Activated T-helper 17 cell treated with anti-CD3 and anti-CD28 coated beads, Interleukin-2, amount 50 U/mL, for 72 hours (primary cell): ENCODE results near the gene LILRB5. TPM values are rescaled to one million over a fixed set of nuclear protein-coding genes. Genes with fewer than 3 reads are reported as not detected.

ENCODE experiments used
- ATAC-seq: fragments of 150-1000 bp; cut with Tn5 transposase; replicated peaks from 2 replicates; pipeline ENCODE4 v1.10.0; 2021; ENCODE audit warnings: mild to moderate bottlenecking, moderate library complexity
- H3K27ac Mint-ChIP-seq: one replicate; pipeline ENCODE4 v1.8.0; 2022; ENCODE audit warnings: mixed read lengths
- H3K27me3 Mint-ChIP-seq: one replicate; pipeline ENCODE4 v1.8.0; 2022; ENCODE audit warnings: mixed read lengths
- H3K36me3 Mint-ChIP-seq: one replicate; pipeline ENCODE4 v1.8.0; 2022; ENCODE audit warnings: low read depth, mild to moderate bottlenecking, mixed read lengths
- H3K4me1 Mint-ChIP-seq: one replicate; pipeline ENCODE4 v1.8.0; 2022; ENCODE audit warnings: mixed read lengths
- H3K4me3 Mint-ChIP-seq: one replicate; pipeline ENCODE4 v1.8.0; 2022; ENCODE audit warnings: mild to moderate bottlenecking, mixed read lengths
- H3K9me3 Mint-ChIP-seq: one replicate; pipeline ENCODE4 v1.8.0; 2022; ENCODE audit warnings: mixed read lengths
- total RNA-seq, 2 donors: library from RNA; stranded (reverse); gene quantifications; one replicate each; pipeline ENCODE4 v1.2.3, GENCODE V29; 2022

The LILRB5 gene
- total RNA-seq, 2 donors from 2014 or later: not detected

DNA sequence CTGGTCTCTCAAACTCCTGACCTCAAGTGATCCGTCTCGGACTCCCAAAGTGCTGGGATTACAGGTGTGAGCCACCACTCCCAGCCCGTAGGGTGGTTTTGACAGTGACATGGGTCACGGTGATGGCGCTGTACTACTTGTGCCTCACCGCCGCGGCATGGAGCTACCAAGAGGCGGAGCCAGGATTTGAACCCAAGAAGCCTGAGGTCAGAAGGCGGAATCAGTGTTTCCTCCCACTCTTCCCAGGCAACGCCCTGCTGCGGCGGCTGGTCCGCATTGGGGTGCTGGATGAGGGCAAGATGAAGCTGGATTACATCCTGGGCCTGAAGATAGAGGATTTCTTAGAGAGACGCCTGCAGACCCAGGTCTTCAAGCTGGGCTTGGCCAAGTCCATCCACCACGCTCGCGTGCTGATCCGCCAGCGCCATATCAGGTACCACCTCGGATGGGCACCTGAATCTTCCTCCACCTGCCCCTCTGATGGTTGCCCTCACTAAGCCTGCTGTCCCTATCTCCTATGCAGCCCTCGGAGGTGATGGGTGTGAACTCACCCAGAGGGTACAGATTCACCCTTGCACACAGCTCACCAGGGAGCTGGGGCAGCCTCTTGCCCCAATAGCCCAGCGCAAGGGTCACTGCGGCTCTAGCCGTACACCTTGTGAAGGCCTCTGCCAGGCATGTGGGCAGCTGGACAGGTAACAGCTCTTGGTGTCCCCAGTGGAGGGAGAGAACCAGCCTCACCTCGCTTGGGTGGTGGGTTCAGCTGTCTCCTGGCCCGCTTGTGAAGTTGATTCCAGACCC, 50.8 kb downstream of the LILRB5 start:
- Mint-ChIP-seq H3K27me3 (no peaks in the 10 kb centered on the region), H3K9me3 (no peaks in the 10 kb centered on the region), H3K36me3 (peaks cover 94% of the 10 kb centered on the region), H3K4me1 (peaks cover 51% of the 10 kb centered on the region), H3K4me3 (peak overlapping the region; percentile 91), H3K27ac (no peak overlapping the region)
- ATAC-seq: no peak

DNA sequence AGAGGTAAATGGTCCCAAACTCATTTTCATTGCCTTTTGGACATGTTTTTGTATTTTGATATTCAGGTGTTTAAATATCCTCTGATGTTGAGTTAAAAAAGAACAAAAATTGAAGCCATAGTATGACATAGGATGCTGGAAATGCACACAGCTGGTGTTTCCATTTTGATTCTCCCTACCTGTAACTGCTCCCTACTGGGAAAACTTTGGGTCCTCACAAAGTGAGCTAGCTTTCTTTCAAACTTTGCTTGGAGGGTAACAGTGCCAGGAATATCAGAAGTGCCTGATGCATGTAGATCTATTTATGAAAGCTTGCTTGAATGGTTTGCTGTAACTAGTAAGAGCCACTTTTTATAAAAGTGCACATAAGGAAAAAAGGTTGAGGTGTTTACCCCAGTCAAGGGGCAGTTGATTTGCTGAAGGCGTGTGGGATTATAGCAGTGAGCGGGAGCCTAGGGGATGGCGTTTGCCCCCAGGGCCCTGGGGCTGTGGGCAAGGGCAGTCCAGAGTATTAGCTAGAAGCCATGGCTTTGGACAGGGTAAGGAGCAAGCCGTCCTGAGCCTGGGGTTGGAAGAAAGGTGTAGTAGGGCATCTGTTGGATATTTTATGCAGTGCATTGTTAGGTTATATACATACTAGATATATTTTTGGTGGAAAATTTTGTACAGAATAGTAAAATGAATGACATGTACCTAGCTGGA, 52.2 kb downstream of the LILRB5 start:
- H3K27me3 Mint-ChIP-seq: no peaks in the 10 kb centered on the region
- H3K9me3 Mint-ChIP-seq: no peaks in the 10 kb centered on the region
- no peak for ATAC-seq
- H3K4me1 Mint-ChIP-seq: peaks cover 41% of the 10 kb centered on the region
- H3K27ac Mint-ChIP-seq: peak overlapping the region; percentile 51
- H3K36me3 Mint-ChIP-seq: peaks cover 90% of the 10 kb centered on the region
- peak overlapping the region; percentile 91 for H3K4me3 Mint-ChIP-seq

DNA sequence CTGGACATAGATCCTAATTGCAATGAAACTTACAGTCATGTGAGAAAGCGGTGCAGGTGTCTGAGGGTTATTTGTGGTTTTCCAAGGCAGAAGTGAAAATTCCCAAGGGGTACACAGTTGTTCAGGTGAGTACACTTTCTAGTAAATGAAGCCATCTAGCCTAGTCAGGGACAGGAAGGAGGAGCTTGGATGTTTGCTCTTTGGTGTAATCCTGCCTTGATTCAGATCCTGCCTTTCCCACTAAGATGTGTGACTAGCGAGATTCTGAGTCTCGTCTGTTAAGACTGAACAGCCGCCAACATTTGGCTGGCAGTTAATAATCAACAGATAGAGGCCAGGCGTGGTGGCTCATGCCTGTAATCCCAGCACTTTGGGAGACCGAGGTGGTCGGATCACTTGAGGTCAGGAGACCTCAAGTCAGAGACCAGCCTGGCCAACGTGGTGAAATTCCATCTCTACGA, 53.9 kb downstream of the LILRB5 start:
- peak overlapping the region; percentile 99 for H3K27ac Mint-ChIP-seq
- no peaks in the 10 kb centered on the region for H3K9me3 Mint-ChIP-seq
- peaks cover 33% of the 10 kb centered on the region for H3K4me1 Mint-ChIP-seq
- H3K4me3 Mint-ChIP-seq: peak overlapping the region; percentile 91
- H3K27me3 Mint-ChIP-seq: no peaks in the 10 kb centered on the region
- peaks cover 78% of the 10 kb centered on the region for H3K36me3 Mint-ChIP-seq
- ATAC-seq: no peak

DNA sequence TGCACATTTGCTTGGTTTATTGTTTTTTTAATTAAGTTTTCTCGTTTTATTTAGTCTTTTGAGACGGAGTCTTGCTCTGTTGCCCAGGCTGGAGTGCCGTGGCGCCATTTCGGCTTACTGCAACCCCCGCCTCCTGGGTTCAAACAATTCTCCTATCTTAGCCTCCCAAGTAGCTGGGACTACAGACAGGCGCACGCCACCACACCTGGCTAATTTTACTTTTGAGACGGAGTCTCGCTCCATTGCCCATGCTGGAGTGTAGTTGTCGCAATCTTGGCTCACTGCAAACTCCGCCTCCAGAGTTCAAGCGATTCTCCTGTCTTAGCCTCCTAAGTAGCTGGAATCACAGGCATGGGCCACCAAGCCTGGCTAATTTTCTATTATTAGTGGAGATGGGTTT, 55.1 kb downstream of the LILRB5 start:
- H3K4me1 Mint-ChIP-seq: peaks cover 22% of the 10 kb centered on the region
- H3K36me3 Mint-ChIP-seq: peaks cover 70% of the 10 kb centered on the region
- peak overlapping the region; percentile 91 for H3K4me3 Mint-ChIP-seq
- no peak for ATAC-seq
- H3K27me3 Mint-ChIP-seq: no peaks in the 10 kb centered on the region
- H3K9me3 Mint-ChIP-seq: no peaks in the 10 kb centered on the region
- peak overlapping the region; percentile 99 for H3K27ac Mint-ChIP-seq

DNA sequence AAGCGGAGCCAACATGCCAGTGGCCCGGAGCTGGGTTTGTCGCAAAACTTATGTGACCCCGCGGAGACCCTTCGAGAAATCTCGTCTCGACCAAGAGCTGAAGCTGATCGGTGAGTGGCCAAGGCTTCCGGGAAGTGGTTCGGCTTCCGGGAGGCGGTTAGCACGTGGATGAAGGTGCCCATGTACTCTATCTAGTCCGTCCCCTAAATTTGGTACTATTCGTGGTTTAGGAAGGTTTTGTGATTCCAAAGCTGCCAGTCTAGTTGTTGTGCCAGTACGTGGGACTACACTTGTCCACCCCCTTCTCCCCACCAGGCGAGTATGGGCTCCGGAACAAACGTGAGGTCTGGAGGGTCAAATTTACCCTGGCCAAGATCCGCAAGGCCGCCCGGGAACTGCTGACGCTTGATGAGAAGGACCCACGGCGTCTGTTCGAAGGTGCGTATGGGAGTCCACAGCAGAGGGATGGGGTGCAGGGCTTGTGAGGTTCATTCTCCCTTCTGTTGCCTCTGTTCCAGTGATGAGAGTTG, 55.8 kb downstream of the LILRB5 start:
- ATAC-seq: no peak
- Mint-ChIP-seq H3K27me3 (no peaks in the 10 kb centered on the region), H3K4me1 (peaks cover 22% of the 10 kb centered on the region), H3K36me3 (peaks cover 64% of the 10 kb centered on the region), H3K27ac (peak overlapping the region; percentile 99), H3K9me3 (no peaks in the 10 kb centered on the region), H3K4me3 (peak overlapping the region; percentile 91)

Other genes starting within 250 kb of the LILRB5 start
- not detected for gene VSTM1, start 193.4 kb downstream of the LILRB5 start, total RNA-seq
- gene TARM1, start 175.9 kb downstream of the LILRB5 start, total RNA-seq: not detected
- under 1 TPM in 1 of 2 donors, not detected in 1; 0.58 TPM for gene OSCAR, start 156.5 kb downstream of the LILRB5 start, total RNA-seq
- gene NDUFA3, start 154.4 kb downstream of the LILRB5 start, total RNA-seq: 10 to 100 TPM; 39.4 to 70.1 TPM
- gene TFPT, start 141.6 kb downstream of the LILRB5 start, total RNA-seq: 10 to 100 TPM; 31.4 to 47.3 TPM
- 10 to 100 TPM; 56.4 to 99.2 TPM for gene PRPF31, start 141.5 kb downstream of the LILRB5 start, total RNA-seq
- gene CNOT3, start 119.5 kb downstream of the LILRB5 start, total RNA-seq: 10 to 100 TPM; 51.4 to 61.4 TPM
- 1 to 10 TPM; 2.8 to 3.8 TPM for gene LENG1, start 97.6 kb downstream of the LILRB5 start, total RNA-seq
- gene TMC4, start 84.1 kb downstream of the LILRB5 start, total RNA-seq: 1 to 10 TPM; 1.0 to 1.1 TPM
- gene MBOAT7, start 67.7 kb downstream of the LILRB5 start, total RNA-seq: 10 to 100 TPM; 58.6 to 65.9 TPM
- 10 to 100 TPM; 14.3 to 16.7 TPM for gene TSEN34, start 66.0 kb downstream of the LILRB5 start, total RNA-seq
- gene RPS9, start 56.4 kb downstream of the LILRB5 start, total RNA-seq: 1,000 to 10,000 TPM; 1,453 to 1,547 TPM
- 1 to 10 TPM in 1 of 2 donors, under 1 TPM in 1; 0.85 to 1.8 TPM for gene LILRB3, start 34.3 kb downstream of the LILRB5 start, total RNA-seq
- gene LILRA6, start 14.5 kb downstream of the LILRB5 start, total RNA-seq: under 1 TPM; 0.19 to 0.39 TPM
- not detected for gene LILRB2, start 23.8 kb upstream of the LILRB5 start, total RNA-seq
- not detected for gene LILRA5, start 55.9 kb upstream of the LILRB5 start, total RNA-seq
- not detected for gene LILRA4, start 81.9 kb upstream of the LILRB5 start, total RNA-seq
- gene LAIR1, start 107.7 kb upstream of the LILRB5 start, total RNA-seq: 10 to 100 TPM in 1 of 2 donors, 1 to 10 TPM in 1; 2.2 to 15.6 TPM
- under 1 TPM in 1 of 2 donors, not detected in 1; 0.40 TPM for gene TTYH1, start 158.2 kb upstream of the LILRB5 start, total RNA-seq
- gene LENG8, start 191.9 kb upstream of the LILRB5 start, total RNA-seq: 100 to 1,000 TPM; 153 to 200 TPM
- gene LENG9, start 206.5 kb upstream of the LILRB5 start, total RNA-seq: 1 to 10 TPM; 3.1 to 4.4 TPM
- not detected for gene CDC42EP5, start 216.0 kb upstream of the LILRB5 start, total RNA-seq
- gene LAIR2, start 245.6 kb upstream of the LILRB5 start, total RNA-seq: under 1 TPM in 1 of 2 donors, not detected in 1; 0.66 TPM